ENCODE data around the gene ZNF398.

Gene ZNF398

GRCh38 chr7:149175150-149175549, 27.9 kb downstream of the ZNF398 start (continued):
- TF ChIP-seq, protein P1, sequence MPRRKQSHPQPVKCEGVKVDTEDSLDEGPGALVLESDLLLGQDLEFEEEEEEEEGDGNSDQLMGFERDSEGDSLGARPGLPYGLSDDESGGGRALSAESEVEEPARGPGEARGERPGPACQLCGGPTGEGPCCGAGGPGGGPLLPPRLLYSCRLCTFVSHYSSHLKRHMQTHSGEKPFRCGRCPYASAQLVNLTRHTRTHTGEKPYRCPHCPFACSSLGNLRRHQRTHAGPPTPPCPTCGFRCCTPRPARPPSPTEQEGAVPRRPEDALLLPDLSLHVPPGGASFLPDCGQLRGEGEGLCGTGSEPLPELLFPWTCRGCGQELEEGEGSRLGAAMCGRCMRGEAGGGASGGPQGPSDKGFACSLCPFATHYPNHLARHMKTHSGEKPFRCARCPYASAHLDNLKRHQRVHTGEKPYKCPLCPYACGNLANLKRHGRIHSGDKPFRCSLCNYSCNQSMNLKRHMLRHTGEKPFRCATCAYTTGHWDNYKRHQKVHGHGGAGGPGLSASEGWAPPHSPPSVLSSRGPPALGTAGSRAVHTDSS (tag by site-specific recombination; IDR thresholded peaks at IDR 0.05), result no peak
- no peak for TF ChIP-seq GFI1B (tag by site-specific recombination; IDR thresholded peaks at IDR 0.05)

GRCh38 chr7:149179241-149179640, 32.0 kb downstream of the ZNF398 start:
- H3K4me1 ChIP-seq (ENCODE audit: control insufficient read depth, insufficient read depth, low read length), result no peaks in the 10 kb centered on the region
- no peak overlapping the region for H3K4me3 ChIP-seq (ENCODE audit: low read depth, low read length)
- POLR2A ChIA-PET, result no interaction called here
- CTCF ChIA-PET, result no interaction called here
- H3K9me3 ChIP-seq (ENCODE audit: control insufficient read depth, insufficient read depth, low read depth, low read length), result no peaks in the 10 kb centered on the region
- peaks cover 19 to 84% of the 10 kb centered on the region in 2 experiments; a peak in 2 of 3 replicates for H3K36me3 ChIP-seq (ENCODE audit: control insufficient read depth in 2 of 2, insufficient read depth in 1 of 2, low read length in 2 of 2)
- TF ChIP-seq ZNF239 (tag by site-specific recombination; IDR thresholded peaks at IDR 0.05) (no peak), SALL2 (tag by site-specific recombination; IDR thresholded peaks at IDR 0.05; ENCODE audit: borderline replicate concordance) (no peak), ZSCAN5A (tag by site-specific recombination; IDR thresholded peaks at IDR 0.05) (no peak), OSR2 (tag by site-specific recombination; IDR thresholded peaks at IDR 0.05) (no peak), ZNF112 (tag by site-specific recombination; IDR thresholded peaks at IDR 0.05) (no peak), ZNF707 (tag by site-specific recombination; IDR thresholded peaks at IDR 0.05) (no peak), ZNF529 (tag by site-specific recombination; IDR thresholded peaks at IDR 0.05; ENCODE audit: insufficient replicate concordance) (no peak), ZBTB17 (tag by site-specific recombination; IDR thresholded peaks at IDR 0.05) (no peak), ZNF701 (tag by site-specific recombination; IDR thresholded peaks at IDR 0.05) (no peak), ZNF169 (tag by site-specific recombination; IDR thresholded peaks at IDR 0.05) (no peak), ZNF792 (tag by site-specific recombination; IDR thresholded peaks at IDR 0.05) (no peak), ZNF530 (tag by site-specific recombination; IDR thresholded peaks at IDR 0.05; ENCODE audit: low read depth) (no peak), ZNF138 (tag by site-specific recombination; IDR thresholded peaks at IDR 0.05; ENCODE audit: borderline replicate concordance) (no peak)
- TF ChIP-seq, protein P2, sequence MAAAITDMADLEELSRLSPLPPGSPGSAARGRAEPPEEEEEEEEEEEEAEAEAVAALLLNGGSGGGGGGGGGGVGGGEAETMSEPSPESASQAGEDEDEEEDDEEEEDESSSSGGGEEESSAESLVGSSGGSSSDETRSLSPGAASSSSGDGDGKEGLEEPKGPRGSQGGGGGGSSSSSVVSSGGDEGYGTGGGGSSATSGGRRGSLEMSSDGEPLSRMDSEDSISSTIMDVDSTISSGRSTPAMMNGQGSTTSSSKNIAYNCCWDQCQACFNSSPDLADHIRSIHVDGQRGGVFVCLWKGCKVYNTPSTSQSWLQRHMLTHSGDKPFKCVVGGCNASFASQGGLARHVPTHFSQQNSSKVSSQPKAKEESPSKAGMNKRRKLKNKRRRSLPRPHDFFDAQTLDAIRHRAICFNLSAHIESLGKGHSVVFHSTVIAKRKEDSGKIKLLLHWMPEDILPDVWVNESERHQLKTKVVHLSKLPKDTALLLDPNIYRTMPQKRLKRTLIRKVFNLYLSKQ (tag by site-specific recombination; IDR thresholded peaks at IDR 0.05; ENCODE audit: borderline replicate concordance), result no peak
- H3K27ac ChIP-seq (ENCODE audit: extremely low read depth, low read depth, low read length), result no peak overlapping the region

GRCh38 chr7:149180722-149181449, 33.6 kb downstream of the ZNF398 start:
- ChIA-PET POLR2A (interaction anchor here (1.2 kb wide), 1 partner anchor 14 kb away, joined by 3 read pairs; the partner anchor contains the start of gene ZNF282), CTCF (interaction anchor here (1.0 to 1.5 kb wide), 2 partner anchors 14 to 54 kb away, joined by 4 to 6 read pairs; partner anchors contain the start of gene ZNF282)
- no peak overlapping the region for H3K27ac ChIP-seq (ENCODE audit: extremely low read depth, low read depth, low read length)
- no peak for TF ChIP-seq ZNF10 (tag by site-specific recombination; IDR thresholded peaks at IDR 0.05)
- TF ChIP-seq ZNF214 (tag by site-specific recombination; IDR thresholded peaks at IDR 0.05; ENCODE audit: borderline replicate concordance), result no peak
- TF ChIP-seq GLIS1 (tag by site-specific recombination; IDR thresholded peaks at IDR 0.05), result no peak
- TF ChIP-seq PRDM1 (tag by site-specific recombination; IDR thresholded peaks at IDR 0.05), result no peak
- TF ChIP-seq TCF7L2 (IDR thresholded peaks at IDR 0.05; ENCODE audit: borderline replicate concordance, low read depth, low read length), result no peak
- TF ChIP-seq ZNF335 (tag by site-specific recombination; conservative IDR thresholded peaks at IDR 0.05), result no peak
- no peak for TF ChIP-seq HOXC10 (CRISPR knock-in tag; IDR thresholded peaks at IDR 0.05)
- no peak for TF ChIP-seq ZNF280D (tag by site-specific recombination; IDR thresholded peaks at IDR 0.05)

More at GRCh38 chr7:149180722-149181449, 33.6 kb downstream of the ZNF398 start:
- Histone ChIP-seq H3K9me3 (ENCODE audit: control insufficient read depth, insufficient read depth, low read depth, low read length) (no peaks in the 10 kb centered on the region), H3K4me1 (ENCODE audit: control insufficient read depth, insufficient read depth, low read length) (no peaks in the 10 kb centered on the region), H3K4me3 (ENCODE audit: low read depth, low read length) (no peak overlapping the region), H3K36me3 (ENCODE audit: control insufficient read depth in 2 of 2, insufficient read depth in 1 of 2, low read length in 2 of 2) (peaks cover 10 to 68% of the 10 kb centered on the region in 2 experiments; a peak in 2 of 3 replicates)

All from HEK293 (cell line).